Measurements from ENCODE around the gene KRI1.
"Not testable (repeated sequence)": the region's sequence is repeated elsewhere in the genome, so short reads cannot be mapped to it uniquely, and the experiment has no call there.

Gene KRI1

GRCh38 chr19:10546817-10547216, 19.0 kb downstream of the KRI1 start:
- no peak for DNase-seq

GRCh38 chr19:10544753-10545251, 21.0 kb downstream of the KRI1 start:
- no peak for DNase-seq

- no peak for DNase-seq
Observed at GRCh38 chr19:10544242-10544752, 21.5 kb downstream of the KRI1 start.

- DNase-seq = peak; percentile 56 to 81
Observed at GRCh38 chr19:10543420-10544241, 22.2 kb downstream of the KRI1 start, which contains the start of gene ATG4D. ATG4D (plus strand) TSS chr19:10543904; CDS start chr19:10544091, 187 bp downstream.

GRCh38 chr19:10543059-10543419, 22.8 kb downstream of the KRI1 start:
- no peak for DNase-seq

- DNase-seq = not testable (repeated sequence)
Observed at GRCh38 chr19:10539016-10539415, 26.8 kb downstream of the KRI1 start.

- DNase-seq = peak in 1 of 2 donors; percentile 34
Observed at GRCh38 chr19:10538204-10538983, 27.4 kb downstream of the KRI1 start.

- DNase-seq = no peak
Observed at GRCh38 chr19:10537668-10538067, 28.1 kb downstream of the KRI1 start.

- no peak for DNase-seq
Observed at GRCh38 chr19:10535613-10536012, 30.2 kb downstream of the KRI1 start.

- peak in 1 of 2 donors; percentile 44 for DNase-seq
Observed at GRCh38 chr19:10533646-10534386, 32.0 kb downstream of the KRI1 start.

GRCh38 chr19:10532457-10532856, 33.4 kb downstream of the KRI1 start:
- no peak for DNase-seq

- not testable (repeated sequence) for DNase-seq
Observed at GRCh38 chr19:10526887-10527286, 38.9 kb downstream of the KRI1 start.

- no peak for DNase-seq
Observed at GRCh38 chr19:10525636-10526035, 40.2 kb downstream of the KRI1 start.

- peak in 1 of 2 donors; percentile 51 for DNase-seq
Observed at GRCh38 chr19:10523135-10523636, 42.6 kb downstream of the KRI1 start.

GRCh38 chr19:10521461-10522171, 44.2 kb downstream of the KRI1 start:
- no peak for DNase-seq

- DNase-seq = no peak
Observed at GRCh38 chr19:10520652-10521318, 45.0 kb downstream of the KRI1 start.

GRCh38 chr19:10519421-10519820, 46.4 kb downstream of the KRI1 start:
- no peak for DNase-seq

- DNase-seq = peak in 1 of 2 donors; percentile 37
Observed at GRCh38 chr19:10518444-10519361, 47.1 kb downstream of the KRI1 start.

- no peak for DNase-seq
Observed at GRCh38 chr19:10517760-10518443, 47.9 kb downstream of the KRI1 start.

- no peak for DNase-seq
Observed at GRCh38 chr19:10517361-10517759, 48.5 kb downstream of the KRI1 start, which contains the start of gene S1PR5. S1PR5 (minus strand) TSS chr19:10517447; CDS start chr19:10515011, 2,436 bp downstream.
